ENCODE measurements around the gene TIAM2.

The TIAM2 gene

DNA sequence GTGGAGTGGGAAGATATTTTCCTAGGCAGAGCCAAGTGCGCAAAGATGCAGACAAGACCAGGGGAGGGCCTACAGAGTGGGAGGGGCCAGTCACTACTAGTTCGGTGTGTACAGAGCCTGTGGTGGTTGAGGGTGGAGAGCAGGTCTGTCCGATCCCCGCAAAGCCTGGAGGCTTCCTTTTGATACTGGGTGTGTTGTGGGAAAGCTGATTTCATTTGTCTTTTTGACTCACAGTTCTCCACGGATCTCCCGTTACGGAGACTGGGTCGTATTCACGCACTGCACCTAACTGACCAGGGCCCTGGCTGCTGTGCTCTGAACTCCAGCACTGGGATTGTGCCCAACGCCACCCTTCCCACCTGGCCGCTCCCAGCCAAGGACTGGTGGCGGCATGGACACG lies 1.4 kb upstream of the TIAM2 start:
- Histone ChIP-seq H3K4me2 (ENCODE audit: low read length) (no peak overlapping the region), H3K27ac (ENCODE audit: low read depth, low read length) (no peak overlapping the region), H3K9ac (ENCODE audit: low read length) (no peak overlapping the region), H3K4ac (ENCODE audit: low read depth, low read length) (no peak overlapping the region), H3K4me3 (ENCODE audit: low read length) (no peak overlapping the region), H3K4me1 (ENCODE audit: control insufficient read depth, low read depth, low read length) (peaks cover 2% of the 10 kb centered on the region), H2BK120ac (ENCODE audit: low read depth, low read length) (no peak overlapping the region), H2BK15ac (replicated peaks; ENCODE audit: low read depth) (no peak overlapping the region), H4K8ac (ENCODE audit: low read depth, low read length) (no peak overlapping the region), H3K23ac (ENCODE audit: low read length) (no peak overlapping the region), H4K5ac (ENCODE audit: low read length) (no peak overlapping the region), H2BK5ac (ENCODE audit: low read length) (no peak overlapping the region), H2AK5ac (ENCODE audit: low read length) (no peak overlapping the region), H3K79me1 (ENCODE audit: low read length) (no peaks in the 10 kb centered on the region), H3K79me2 (ENCODE audit: control insufficient read depth, insufficient read depth, low read length) (no peaks in the 10 kb centered on the region), H3K56ac (ENCODE audit: low read length) (no peak overlapping the region), H3K36me3 (ENCODE audit: control insufficient read depth, insufficient read depth, low read length) (no peaks in the 10 kb centered on the region), H3K27me3 (ENCODE audit: insufficient read depth, low read length, poor library complexity) (no peaks in the 10 kb centered on the region), H3K18ac (ENCODE audit: low read length) (no peak overlapping the region)
- no peak for DNase-seq
- no CpG with 5 or more reads among the region's 13 CpGs for WGBS (ENCODE audit: extremely low coverage, insufficient coverage, low lambda C conversion rate)

DNA sequence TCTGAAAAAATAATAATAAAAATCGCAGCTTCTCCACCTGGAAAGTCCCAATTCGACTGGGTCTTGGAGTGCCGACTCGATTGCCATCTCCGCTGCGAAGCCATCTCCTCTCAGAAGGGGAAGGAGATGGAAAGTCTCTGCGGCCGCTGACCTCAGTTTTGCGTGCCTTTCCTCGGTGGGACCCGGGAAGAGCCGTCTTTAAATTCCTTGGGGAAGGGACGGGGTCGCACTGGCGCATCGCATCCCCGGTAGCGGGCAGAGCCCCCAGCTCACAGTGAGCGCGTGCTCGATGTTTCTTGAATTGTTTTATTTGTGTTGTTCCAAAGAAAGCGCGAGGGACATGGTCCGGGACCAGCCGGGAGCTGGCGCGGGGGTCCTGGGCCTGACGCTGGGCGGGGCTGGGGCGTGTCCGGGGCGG lies 270 bp upstream of the TIAM2 start:
- peak overlapping the region; percentile 54 for H3K18ac ChIP-seq (ENCODE audit: low read length)
- H4K8ac ChIP-seq (ENCODE audit: low read depth, low read length): no peak overlapping the region
- peak overlapping the region; percentile 84 for H3K9ac ChIP-seq (ENCODE audit: low read length)
- H3K79me1 ChIP-seq (ENCODE audit: low read length): no peaks in the 10 kb centered on the region
- no peak overlapping the region for H3K23ac ChIP-seq (ENCODE audit: low read length)
- no peaks in the 10 kb centered on the region for H3K79me2 ChIP-seq (ENCODE audit: control insufficient read depth, insufficient read depth, low read length)
- DNase-seq: no peak
- peaks cover 2% of the 10 kb centered on the region for H3K4me1 ChIP-seq (ENCODE audit: control insufficient read depth, low read depth, low read length)
- H3K27ac ChIP-seq (ENCODE audit: low read depth, low read length): no peak overlapping the region
- no peak overlapping the region for H2AK5ac ChIP-seq (ENCODE audit: low read length)
- peak overlapping the region; percentile 90 for H3K56ac ChIP-seq (ENCODE audit: low read length)
- WGBS (ENCODE audit: extremely low coverage, insufficient coverage, low lambda C conversion rate): no CpG with 5 or more reads among the region's 32 CpGs
- H2BK5ac ChIP-seq (ENCODE audit: low read length): no peak overlapping the region
- no peak overlapping the region for H4K5ac ChIP-seq (ENCODE audit: low read length)
- no peak overlapping the region for H2BK120ac ChIP-seq (ENCODE audit: low read depth, low read length)
- peak overlapping the region; percentile 66 for H3K4me3 ChIP-seq (ENCODE audit: low read length)
- no peak overlapping the region for H3K4ac ChIP-seq (ENCODE audit: low read depth, low read length)
- H3K4me2 ChIP-seq (ENCODE audit: low read length): peak overlapping the region; percentile 89
- H3K27me3 ChIP-seq (ENCODE audit: insufficient read depth, low read length, poor library complexity): no peaks in the 10 kb centered on the region
- H2BK15ac ChIP-seq (replicated peaks; ENCODE audit: low read depth): no peak overlapping the region
- no peaks in the 10 kb centered on the region for H3K36me3 ChIP-seq (ENCODE audit: control insufficient read depth, insufficient read depth, low read length)

DNA sequence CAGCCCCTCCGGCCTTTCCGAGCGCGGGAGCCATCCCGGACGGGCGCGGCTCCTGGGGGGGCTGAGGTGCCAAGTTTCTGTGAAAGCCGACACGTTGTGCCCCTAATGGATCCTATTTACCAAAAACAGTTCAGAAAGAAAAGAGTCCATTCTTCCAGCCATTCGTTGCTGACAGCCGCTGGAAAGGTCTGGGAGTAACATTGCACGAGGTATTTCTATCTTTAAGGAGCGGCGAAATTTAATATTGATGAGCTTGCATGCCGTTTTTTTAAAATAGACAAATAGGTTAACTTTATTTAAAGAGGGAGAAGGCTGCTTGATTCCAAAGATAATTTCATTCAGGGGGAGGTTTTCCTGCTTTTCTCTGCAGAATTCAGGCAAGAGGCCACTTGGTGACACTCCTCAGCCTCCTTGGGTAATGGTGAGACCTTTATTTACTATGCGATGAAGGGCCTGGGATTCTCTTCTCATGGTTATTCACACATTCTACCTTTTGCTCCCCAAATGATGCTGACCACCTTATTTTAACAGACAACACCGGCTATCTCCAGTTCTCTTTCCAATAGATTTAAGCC lies 988 bp downstream of the TIAM2 start:
- H3K4me2 ChIP-seq (ENCODE audit: low read length): peak overlapping the region; percentile 83
- H4K8ac ChIP-seq (ENCODE audit: low read depth, low read length): no peak overlapping the region
- no peak overlapping the region for H3K27ac ChIP-seq (ENCODE audit: low read depth, low read length)
- H3K23ac ChIP-seq (ENCODE audit: low read length): no peak overlapping the region
- peaks cover 2% of the 10 kb centered on the region for H3K4me1 ChIP-seq (ENCODE audit: control insufficient read depth, low read depth, low read length)
- H4K5ac ChIP-seq (ENCODE audit: low read length): no peak overlapping the region
- no peak overlapping the region for H2BK5ac ChIP-seq (ENCODE audit: low read length)
- peak overlapping the region; percentile 89 for H3K9ac ChIP-seq (ENCODE audit: low read length)
- WGBS (ENCODE audit: extremely low coverage, insufficient coverage, low lambda C conversion rate): no CpG with 5 or more reads among the region's 18 CpGs
- H3K79me1 ChIP-seq (ENCODE audit: low read length): no peaks in the 10 kb centered on the region
- H2BK120ac ChIP-seq (ENCODE audit: low read depth, low read length): peak overlapping the region; percentile 33
- H3K27me3 ChIP-seq (ENCODE audit: insufficient read depth, low read length, poor library complexity): no peaks in the 10 kb centered on the region
- H3K4me3 ChIP-seq (ENCODE audit: low read length): peak overlapping the region; percentile 81
- H3K4ac ChIP-seq (ENCODE audit: low read depth, low read length): no peak overlapping the region
- H3K36me3 ChIP-seq (ENCODE audit: control insufficient read depth, insufficient read depth, low read length): no peaks in the 10 kb centered on the region
- H2AK5ac ChIP-seq (ENCODE audit: low read length): no peak overlapping the region
- peak overlapping the region; percentile 96 for H3K18ac ChIP-seq (ENCODE audit: low read length)
- H3K79me2 ChIP-seq (ENCODE audit: control insufficient read depth, insufficient read depth, low read length): no peaks in the 10 kb centered on the region
- peak; percentile 18 for DNase-seq
- H3K56ac ChIP-seq (ENCODE audit: low read length): peak overlapping the region; percentile 95
- no peak overlapping the region for H2BK15ac ChIP-seq (replicated peaks; ENCODE audit: low read depth)

DNA sequence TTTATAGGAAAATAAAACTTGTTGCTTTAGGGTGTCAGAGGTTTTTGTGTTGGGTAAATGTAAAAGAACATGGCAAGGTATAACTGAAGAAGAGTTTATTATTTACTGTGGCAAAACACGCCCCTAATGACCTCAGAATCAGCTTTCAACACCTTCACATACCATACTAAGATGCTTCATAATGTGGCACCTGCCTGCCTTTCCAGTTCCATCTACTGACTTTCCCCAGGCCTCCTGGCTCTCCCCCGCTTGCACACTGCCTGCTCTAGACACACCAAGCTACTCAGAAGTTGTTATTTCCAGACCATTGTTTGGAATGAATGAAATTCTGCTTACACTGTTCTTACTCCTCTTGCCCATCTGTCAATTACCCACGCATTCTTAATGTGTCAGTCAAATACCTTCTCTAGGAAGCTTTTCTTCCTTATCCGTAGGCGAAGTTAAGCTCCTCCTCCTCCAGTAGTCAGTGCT lies 1.8 kb downstream of the TIAM2 start:
- Histone ChIP-seq H3K18ac (ENCODE audit: low read length) (no peak overlapping the region), H2BK5ac (ENCODE audit: low read length) (no peak overlapping the region), H2BK120ac (ENCODE audit: low read depth, low read length) (no peak overlapping the region), H3K23ac (ENCODE audit: low read length) (no peak overlapping the region), H4K5ac (ENCODE audit: low read length) (no peak overlapping the region), H3K4me3 (ENCODE audit: low read length) (no peak overlapping the region), H3K36me3 (ENCODE audit: control insufficient read depth, insufficient read depth, low read length) (no peaks in the 10 kb centered on the region), H2BK15ac (replicated peaks; ENCODE audit: low read depth) (no peak overlapping the region), H3K56ac (ENCODE audit: low read length) (no peak overlapping the region), H3K4ac (ENCODE audit: low read depth, low read length) (no peak overlapping the region), H3K4me1 (ENCODE audit: control insufficient read depth, low read depth, low read length) (peaks cover 2% of the 10 kb centered on the region), H2AK5ac (ENCODE audit: low read length) (no peak overlapping the region), H4K8ac (ENCODE audit: low read depth, low read length) (no peak overlapping the region), H3K9ac (ENCODE audit: low read length) (no peak overlapping the region), H3K27ac (ENCODE audit: low read depth, low read length) (no peak overlapping the region), H3K79me2 (ENCODE audit: control insufficient read depth, insufficient read depth, low read length) (no peaks in the 10 kb centered on the region), H3K27me3 (ENCODE audit: insufficient read depth, low read length, poor library complexity) (no peaks in the 10 kb centered on the region), H3K4me2 (ENCODE audit: low read length) (no peak overlapping the region), H3K79me1 (ENCODE audit: low read length) (no peaks in the 10 kb centered on the region)
- no peak for DNase-seq
- WGBS (ENCODE audit: extremely low coverage, insufficient coverage, low lambda C conversion rate): no CpG with 5 or more reads among the region's 5 CpGs

DNA sequence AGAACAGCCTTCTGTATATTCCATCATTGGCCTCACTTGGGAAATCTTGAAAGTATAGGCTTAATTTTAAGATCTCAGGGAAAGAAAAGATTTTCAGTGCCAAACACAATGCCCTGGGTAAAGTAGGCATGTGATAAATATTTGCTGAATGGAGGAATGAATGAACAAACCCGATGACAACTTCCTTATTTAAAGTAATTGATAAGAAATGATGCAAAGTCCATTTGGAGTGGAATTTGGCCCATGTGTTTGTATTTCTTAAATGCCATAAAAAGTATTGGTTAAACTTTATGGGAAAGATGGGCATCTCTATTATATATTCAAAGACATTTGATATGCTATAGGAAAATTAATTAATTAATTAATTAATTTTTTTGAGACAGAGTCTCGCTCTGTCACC lies 3.7 kb downstream of the TIAM2 start:
- Histone ChIP-seq H3K4me1 (ENCODE audit: control insufficient read depth, low read depth, low read length) (peaks cover 2% of the 10 kb centered on the region), H2AK5ac (ENCODE audit: low read length) (no peak overlapping the region), H3K79me1 (ENCODE audit: low read length) (no peaks in the 10 kb centered on the region), H3K23ac (ENCODE audit: low read length) (no peak overlapping the region), H3K27me3 (ENCODE audit: insufficient read depth, low read length, poor library complexity) (no peaks in the 10 kb centered on the region), H3K18ac (ENCODE audit: low read length) (no peak overlapping the region), H3K56ac (ENCODE audit: low read length) (no peak overlapping the region), H3K27ac (ENCODE audit: low read depth, low read length) (no peak overlapping the region), H3K4ac (ENCODE audit: low read depth, low read length) (no peak overlapping the region), H2BK120ac (ENCODE audit: low read depth, low read length) (no peak overlapping the region), H4K5ac (ENCODE audit: low read length) (no peak overlapping the region), H3K4me2 (ENCODE audit: low read length) (no peak overlapping the region), H2BK5ac (ENCODE audit: low read length) (no peak overlapping the region), H4K8ac (ENCODE audit: low read depth, low read length) (no peak overlapping the region), H3K9ac (ENCODE audit: low read length) (no peak overlapping the region), H3K36me3 (ENCODE audit: control insufficient read depth, insufficient read depth, low read length) (no peaks in the 10 kb centered on the region), H3K4me3 (ENCODE audit: low read length) (no peak overlapping the region), H2BK15ac (replicated peaks; ENCODE audit: low read depth) (no peak overlapping the region), H3K79me2 (ENCODE audit: control insufficient read depth, insufficient read depth, low read length) (no peaks in the 10 kb centered on the region)
- WGBS (ENCODE audit: extremely low coverage, insufficient coverage, low lambda C conversion rate): no CpG with 5 or more reads among the region's 2 CpGs
- DNase-seq: no peak

DNA sequence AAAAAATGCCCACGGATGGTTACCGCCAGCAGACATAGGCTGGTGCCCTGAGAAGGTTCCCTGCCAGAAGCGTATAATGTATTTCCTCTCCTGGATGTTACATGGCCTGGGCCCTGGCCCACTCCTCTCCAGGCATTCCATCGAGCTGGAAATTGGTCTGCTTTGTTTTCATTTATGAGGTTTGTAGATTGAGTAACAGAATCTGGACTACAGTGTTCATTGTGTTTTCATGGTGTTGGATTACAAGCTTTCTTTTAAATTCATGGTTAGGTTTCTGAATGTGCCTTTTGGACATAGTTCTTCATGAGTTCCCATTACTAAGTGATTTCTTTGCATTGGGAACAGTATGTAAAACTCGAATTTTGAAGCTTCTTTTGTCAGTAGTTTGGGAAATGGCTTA lies 6.4 kb downstream of the TIAM2 start:
- H3K9ac ChIP-seq (ENCODE audit: low read length): no peak overlapping the region
- no peak overlapping the region for H4K8ac ChIP-seq (ENCODE audit: low read depth, low read length)
- H3K4me3 ChIP-seq (ENCODE audit: low read length): no peak overlapping the region
- H2AK5ac ChIP-seq (ENCODE audit: low read length): no peak overlapping the region
- H3K36me3 ChIP-seq (ENCODE audit: control insufficient read depth, insufficient read depth, low read length): no peaks in the 10 kb centered on the region
- no peak overlapping the region for H3K27ac ChIP-seq (ENCODE audit: low read depth, low read length)
- H3K4me2 ChIP-seq (ENCODE audit: low read length): no peak overlapping the region
- no peak overlapping the region for H4K5ac ChIP-seq (ENCODE audit: low read length)
- H3K79me1 ChIP-seq (ENCODE audit: low read length): peaks cover 2% of the 10 kb centered on the region
- H2BK15ac ChIP-seq (replicated peaks; ENCODE audit: low read depth): no peak overlapping the region
- H3K56ac ChIP-seq (ENCODE audit: low read length): no peak overlapping the region
- no peak overlapping the region for H3K4ac ChIP-seq (ENCODE audit: low read depth, low read length)
- DNase-seq: no peak
- H3K27me3 ChIP-seq (ENCODE audit: insufficient read depth, low read length, poor library complexity): no peaks in the 10 kb centered on the region
- H3K23ac ChIP-seq (ENCODE audit: low read length): no peak overlapping the region
- no peak overlapping the region for H3K18ac ChIP-seq (ENCODE audit: low read length)
- WGBS (ENCODE audit: extremely low coverage, insufficient coverage, low lambda C conversion rate): no CpG with 5 or more reads among the region's 5 CpGs
- H2BK5ac ChIP-seq (ENCODE audit: low read length): no peak overlapping the region
- H3K4me1 ChIP-seq (ENCODE audit: control insufficient read depth, low read depth, low read length): peaks cover 2% of the 10 kb centered on the region
- no peaks in the 10 kb centered on the region for H3K79me2 ChIP-seq (ENCODE audit: control insufficient read depth, insufficient read depth, low read length)
- no peak overlapping the region for H2BK120ac ChIP-seq (ENCODE audit: low read depth, low read length)

All from mesendoderm (in vitro differentiated cells).